LNCaP clone FGC (cell line): Measurements from ENCODE around the gene MTMR1.

Experiments used
- DNase-seq: peaks from one replicate; pipeline ENCODE4 v3.0.0-alpha.2; 2011; ENCODE audit warnings: low read depth
- H3K4me3 ChIP-seq: 2 replicates; pipeline ENCODE4 v1.5.1; 2011; ENCODE audit warnings: mild to moderate bottlenecking, low read depth, low read length, control low read depth
- TF ChIP-seq, protein P1 (sequence below): IDR thresholded peaks from 2 replicates; pipeline ENCODE4 v1.5.1; 2012; ENCODE audit warnings: mild to moderate bottlenecking; ENCODE audit not compliant: control insufficient read depth, insufficient read depth; ENCODE audit errors: extremely low read depth

MTMR1 gene

DNA sequence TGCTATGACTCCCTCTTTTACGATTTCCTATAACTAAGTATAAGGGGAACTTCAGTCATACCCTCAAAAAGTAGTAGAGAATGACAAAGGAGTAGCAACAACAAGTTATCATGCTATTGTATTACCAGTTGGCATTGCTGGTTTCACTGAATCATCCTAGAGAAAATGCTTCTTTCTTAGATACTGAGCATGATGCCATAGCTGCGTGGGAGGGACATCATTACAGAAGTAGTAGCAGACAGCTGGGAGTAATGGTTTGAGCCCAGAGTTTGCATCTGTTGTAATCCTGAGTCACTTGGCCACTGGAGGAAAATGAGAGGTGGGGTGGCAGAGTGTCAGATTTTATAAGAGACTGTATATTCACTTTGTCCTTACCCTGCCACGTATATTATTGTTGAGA lies 38.6 kb downstream of the MTMR1 start:
- H3K4me3 ChIP-seq = no peak overlapping the region
- DNase-seq = no peak
- TF ChIP-seq, protein P1, sequence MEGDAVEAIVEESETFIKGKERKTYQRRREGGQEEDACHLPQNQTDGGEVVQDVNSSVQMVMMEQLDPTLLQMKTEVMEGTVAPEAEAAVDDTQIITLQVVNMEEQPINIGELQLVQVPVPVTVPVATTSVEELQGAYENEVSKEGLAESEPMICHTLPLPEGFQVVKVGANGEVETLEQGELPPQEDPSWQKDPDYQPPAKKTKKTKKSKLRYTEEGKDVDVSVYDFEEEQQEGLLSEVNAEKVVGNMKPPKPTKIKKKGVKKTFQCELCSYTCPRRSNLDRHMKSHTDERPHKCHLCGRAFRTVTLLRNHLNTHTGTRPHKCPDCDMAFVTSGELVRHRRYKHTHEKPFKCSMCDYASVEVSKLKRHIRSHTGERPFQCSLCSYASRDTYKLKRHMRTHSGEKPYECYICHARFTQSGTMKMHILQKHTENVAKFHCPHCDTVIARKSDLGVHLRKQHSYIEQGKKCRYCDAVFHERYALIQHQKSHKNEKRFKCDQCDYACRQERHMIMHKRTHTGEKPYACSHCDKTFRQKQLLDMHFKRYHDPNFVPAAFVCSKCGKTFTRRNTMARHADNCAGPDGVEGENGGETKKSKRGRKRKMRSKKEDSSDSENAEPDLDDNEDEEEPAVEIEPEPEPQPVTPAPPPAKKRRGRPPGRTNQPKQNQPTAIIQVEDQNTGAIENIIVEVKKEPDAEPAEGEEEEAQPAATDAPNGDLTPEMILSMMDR = no peak

DNA sequence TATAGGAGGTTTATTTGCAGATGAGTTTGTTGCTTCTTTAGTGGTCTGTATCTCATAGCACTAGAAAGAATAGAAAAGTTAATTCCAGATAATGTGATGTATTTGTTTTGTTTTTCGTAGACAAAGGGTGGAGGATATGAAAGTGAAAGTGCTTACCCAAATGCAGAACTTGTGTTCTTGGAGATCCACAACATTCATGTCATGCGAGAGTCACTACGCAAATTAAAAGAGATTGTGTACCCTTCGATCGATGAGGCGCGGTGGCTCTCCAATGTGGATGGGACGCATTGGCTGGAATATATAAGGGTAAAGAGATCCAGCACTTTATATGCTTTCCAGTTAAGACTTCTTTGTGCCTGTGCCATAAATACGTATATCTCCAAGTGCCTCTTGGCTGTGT lies 43.3 kb downstream of the MTMR1 start:
- DNase-seq = no peak
- TF ChIP-seq, protein P1 = no peak
- no peak overlapping the region for H3K4me3 ChIP-seq

DNA sequence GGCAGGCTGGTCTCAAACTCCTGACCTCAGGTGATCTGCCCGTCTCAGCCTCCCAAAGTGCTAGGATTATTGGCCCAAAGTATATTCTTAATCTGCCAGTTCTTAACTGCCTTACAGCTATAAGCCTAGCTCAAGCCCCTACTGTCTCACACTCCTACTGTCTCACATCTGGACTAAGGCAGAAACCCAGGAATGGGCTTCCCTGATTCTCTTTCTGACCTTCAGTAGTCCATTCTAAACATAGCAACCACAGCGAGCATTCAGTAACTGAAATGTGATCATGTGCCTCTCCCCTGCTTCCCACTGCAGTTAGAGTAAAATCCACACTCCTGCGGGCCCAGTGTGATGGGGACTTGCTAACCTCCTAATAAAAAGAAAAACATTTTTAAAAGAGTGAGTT lies 58.9 kb downstream of the MTMR1 start:
- H3K4me3 ChIP-seq = no peak overlapping the region
- DNase-seq = no peak
- TF ChIP-seq, protein P1 = no peak

DNA sequence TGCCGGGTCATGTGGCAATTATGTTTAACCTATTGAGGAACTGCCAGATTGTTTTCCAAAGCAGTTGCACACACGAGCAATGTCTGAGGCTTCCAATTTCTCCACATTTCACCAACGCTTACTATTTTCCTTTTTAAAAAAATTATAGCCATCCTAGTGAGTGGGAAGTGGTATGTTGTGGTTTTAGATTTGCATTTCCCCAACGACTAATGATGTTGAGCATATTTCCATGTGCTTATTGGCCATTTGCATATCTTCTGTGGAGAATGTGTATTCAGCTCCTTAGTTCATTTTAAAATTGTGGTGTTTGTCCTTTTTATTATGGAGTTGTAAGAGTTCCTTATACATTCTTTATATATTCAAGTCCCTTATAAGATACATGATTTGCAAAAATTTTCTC lies 60.2 kb downstream of the MTMR1 start:
- DNase-seq = no peak
- TF ChIP-seq, protein P1 = no peak
- no peak overlapping the region for H3K4me3 ChIP-seq

DNA sequence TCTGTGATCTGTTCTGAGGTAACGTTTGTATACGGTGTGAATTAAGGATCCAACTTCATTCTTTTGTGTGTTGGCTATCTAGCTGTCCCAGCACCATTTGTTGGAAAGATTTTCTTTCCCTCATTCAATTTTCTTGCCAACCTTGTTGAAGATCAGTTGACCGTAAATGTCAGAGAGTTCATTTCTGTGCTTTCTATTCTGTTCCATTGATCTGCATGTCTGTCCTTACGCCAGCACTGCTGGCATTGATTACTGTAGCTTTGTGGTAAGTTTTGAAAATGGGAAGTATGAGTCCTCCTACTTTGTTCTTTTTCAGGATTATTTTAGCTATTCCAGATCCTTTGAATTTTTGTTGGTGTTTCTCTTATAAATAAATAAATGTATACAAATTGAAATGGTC lies 60.8 kb downstream of the MTMR1 start:
- H3K4me3 ChIP-seq = no peak overlapping the region
- DNase-seq = no peak
- TF ChIP-seq, protein P1 = no peak

DNA sequence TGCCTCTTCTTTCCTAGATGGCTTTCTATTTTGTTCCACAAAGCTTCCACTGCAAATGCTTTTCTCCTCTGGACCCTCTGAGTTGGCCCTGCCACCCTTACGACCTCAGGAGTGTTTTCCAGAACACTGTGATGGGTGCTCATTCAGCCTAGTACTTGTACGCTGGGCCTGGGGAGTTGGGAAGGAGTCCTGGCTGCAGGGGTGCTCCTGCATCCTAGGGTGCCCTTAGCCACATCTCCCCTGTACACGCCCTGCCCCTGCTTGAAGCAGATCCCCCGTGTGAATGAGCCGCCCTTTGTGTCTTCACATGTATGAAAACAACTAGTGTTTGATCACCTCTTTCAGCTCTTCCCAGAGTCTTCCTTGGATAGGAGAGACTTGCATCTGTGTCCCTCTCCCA lies 64.2 kb downstream of the MTMR1 start:
- TF ChIP-seq, protein P1 = no peak
- H3K4me3 ChIP-seq = no peak overlapping the region
- DNase-seq = no peak

DNA sequence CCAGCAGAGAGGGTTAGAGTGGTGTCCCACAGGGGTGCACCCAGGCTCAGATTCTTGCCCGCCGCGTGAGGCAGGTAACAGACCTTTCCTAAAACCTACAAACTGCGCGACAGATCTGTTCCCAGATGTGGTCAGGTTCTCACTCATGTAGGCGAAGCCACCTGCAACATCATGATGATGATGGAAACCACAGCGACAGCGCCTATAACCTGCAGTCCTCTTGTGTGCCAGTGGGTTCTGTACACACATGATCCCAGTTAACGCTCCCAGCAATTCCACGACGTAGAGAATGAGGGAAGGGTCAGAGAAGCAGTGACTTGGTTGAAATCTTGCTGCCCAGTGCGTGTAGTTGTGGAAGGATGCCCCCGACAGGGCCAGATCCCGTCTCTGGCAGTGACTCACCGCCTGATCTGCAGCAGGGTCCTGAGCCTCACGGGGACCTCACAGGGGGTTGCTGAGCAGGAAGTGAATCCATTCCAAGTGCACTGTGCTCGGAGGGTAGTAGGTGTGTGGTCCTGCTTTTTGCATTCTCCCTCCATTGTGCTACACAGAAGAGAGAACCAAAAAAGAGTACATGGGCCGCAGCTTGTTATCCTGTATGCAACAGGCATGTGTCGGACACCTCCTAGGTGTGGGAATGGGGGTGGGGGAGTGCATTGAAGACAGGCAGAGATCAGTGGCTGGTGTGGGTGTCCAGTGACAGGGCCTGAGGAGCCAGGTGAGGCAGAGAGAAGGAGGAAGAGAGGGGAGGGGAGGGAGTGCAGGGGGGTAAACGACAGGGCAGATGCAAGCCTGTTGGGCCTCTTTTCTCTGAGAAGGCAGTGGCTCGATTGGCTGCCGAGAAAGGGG lies 66.6 kb downstream of the MTMR1 start:
- no peak for DNase-seq
- H3K4me3 ChIP-seq = no peak overlapping the region
- TF ChIP-seq, protein P1 = no peak
